Measurements from ENCODE around the gene RNF138. TPM values are rescaled to one million over a fixed set of nuclear protein-coding genes. Genes with fewer than 3 reads are reported as not detected.

RNF138 gene
- polyA plus RNA-seq, 1 donor (not counting 4 experiments of a cell fraction or from before 2014, with no cell fraction given), result 18.0 TPM

- Histone ChIP-seq H3K9me3 (ENCODE audit: control insufficient read depth, low read depth, low read length) (no peaks in the 10 kb centered on the region), H3K27me3 (ENCODE audit: control insufficient read depth, extremely low read depth, insufficient read depth, low read length) (no peaks in the 10 kb centered on the region), H3K4me2 (ENCODE audit: control insufficient read depth, extremely low read depth, insufficient read depth, low read depth, low read length) (no peak overlapping the region), H3K79me2 (ENCODE audit: control insufficient read depth, insufficient read depth, low read length) (no peaks in the 10 kb centered on the region), H3K36me3 (ENCODE audit: control insufficient read depth in 2 of 2, extremely low read depth in 1 of 2, insufficient read depth in 2 of 2, low read length in 2 of 2) (no peaks in the 10 kb centered on the region), H3K4me3 (ENCODE audit: control insufficient read depth in 2 of 3, extremely low read depth in 1 of 3, insufficient read depth in 2 of 3, low read depth in 1 of 3, low read length in 3 of 3) (no peak overlapping the region), H3K4me1 (ENCODE audit: control insufficient read depth, extremely low read depth, insufficient read depth, low read length) (no peaks in the 10 kb centered on the region), H2AFZ (ENCODE audit: control insufficient read depth, low read length) (no peak overlapping the region), H3K9ac (ENCODE audit: control insufficient read depth, extremely low read depth, insufficient read depth, low read length) (no peak overlapping the region), H3K9me1 (ENCODE audit: control insufficient read depth, extremely low read depth, insufficient read depth, low read length) (no peaks in the 10 kb centered on the region), H4K20me1 (ENCODE audit: control insufficient read depth, extremely low read depth, insufficient read depth, low read length) (no peaks in the 10 kb centered on the region), H3K27ac (ENCODE audit: control insufficient read depth, insufficient read depth, low read length) (no peak overlapping the region)
- dilution Hi-C loops (cut with MboI; ENCODE audit: extremely low pct_ligation_motif_present, low sequenced_read_pairs), result no loop called here
- FAIRE-seq (no peak), DNase-seq (ENCODE audit: low read depth, low spot score) (no peak)
- TF ChIP-seq, protein P1, sequence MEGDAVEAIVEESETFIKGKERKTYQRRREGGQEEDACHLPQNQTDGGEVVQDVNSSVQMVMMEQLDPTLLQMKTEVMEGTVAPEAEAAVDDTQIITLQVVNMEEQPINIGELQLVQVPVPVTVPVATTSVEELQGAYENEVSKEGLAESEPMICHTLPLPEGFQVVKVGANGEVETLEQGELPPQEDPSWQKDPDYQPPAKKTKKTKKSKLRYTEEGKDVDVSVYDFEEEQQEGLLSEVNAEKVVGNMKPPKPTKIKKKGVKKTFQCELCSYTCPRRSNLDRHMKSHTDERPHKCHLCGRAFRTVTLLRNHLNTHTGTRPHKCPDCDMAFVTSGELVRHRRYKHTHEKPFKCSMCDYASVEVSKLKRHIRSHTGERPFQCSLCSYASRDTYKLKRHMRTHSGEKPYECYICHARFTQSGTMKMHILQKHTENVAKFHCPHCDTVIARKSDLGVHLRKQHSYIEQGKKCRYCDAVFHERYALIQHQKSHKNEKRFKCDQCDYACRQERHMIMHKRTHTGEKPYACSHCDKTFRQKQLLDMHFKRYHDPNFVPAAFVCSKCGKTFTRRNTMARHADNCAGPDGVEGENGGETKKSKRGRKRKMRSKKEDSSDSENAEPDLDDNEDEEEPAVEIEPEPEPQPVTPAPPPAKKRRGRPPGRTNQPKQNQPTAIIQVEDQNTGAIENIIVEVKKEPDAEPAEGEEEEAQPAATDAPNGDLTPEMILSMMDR (optimal IDR thresholded peaks at IDR 0.05 in 1 of 3, IDR thresholded peaks at IDR 0.05 in 1 of 3, conservative IDR thresholded peaks at IDR 0.05 in 1 of 3; ENCODE audit: extremely low read depth in 1 of 3, insufficient read depth in 2 of 3, low read length in 3 of 3), result no peak
- no peak for TF ChIP-seq EZH2 (IDR thresholded peaks at IDR 0.05; ENCODE audit: low read length)
Observed at GRCh38 chr18:32056613-32057358, 34.9 kb upstream of the RNF138 start.

DNA sequence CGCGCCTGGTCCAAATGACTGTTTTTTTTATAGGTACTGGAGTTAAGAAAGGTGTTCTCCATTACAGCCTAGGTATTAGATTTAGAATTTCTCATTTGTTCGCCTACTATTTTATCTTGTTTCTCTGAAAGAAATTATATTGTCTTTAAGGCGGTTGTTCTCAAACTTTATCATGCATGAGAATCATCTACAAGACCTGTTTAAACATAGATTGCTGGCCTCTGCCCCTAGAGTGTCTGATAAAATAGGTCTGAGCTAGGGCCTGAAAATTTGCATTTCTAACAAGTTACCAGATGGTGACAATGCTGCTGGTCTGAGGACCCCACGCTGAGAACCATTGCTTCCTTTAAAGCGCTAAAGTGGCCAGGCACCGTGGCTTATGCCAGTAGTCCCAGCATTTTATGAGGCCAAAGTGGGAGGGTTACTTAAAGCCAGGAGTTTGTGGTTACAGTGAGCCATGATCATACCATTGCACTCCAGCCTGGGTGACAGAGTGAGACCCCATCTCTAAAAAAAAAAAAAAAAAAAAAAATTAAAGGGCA, 34.0 kb upstream of the RNF138 start:
- H3K79me2 ChIP-seq (ENCODE audit: control insufficient read depth, insufficient read depth, low read length), result no peaks in the 10 kb centered on the region
- dilution Hi-C loops (cut with MboI; ENCODE audit: extremely low pct_ligation_motif_present, low sequenced_read_pairs), result no loop called here
- H3K4me1 ChIP-seq (ENCODE audit: control insufficient read depth, extremely low read depth, insufficient read depth, low read length), result no peaks in the 10 kb centered on the region
- no peak for TF ChIP-seq EZH2 (IDR thresholded peaks at IDR 0.05; ENCODE audit: low read length)
- TF ChIP-seq, protein P1 (optimal IDR thresholded peaks at IDR 0.05 in 1 of 3, IDR thresholded peaks at IDR 0.05 in 1 of 3, conservative IDR thresholded peaks at IDR 0.05 in 1 of 3; ENCODE audit: extremely low read depth in 1 of 3, insufficient read depth in 2 of 3, low read length in 3 of 3), result no peak
- no peaks in the 10 kb centered on the region for H3K36me3 ChIP-seq (ENCODE audit: control insufficient read depth in 2 of 2, extremely low read depth in 1 of 2, insufficient read depth in 2 of 2, low read length in 2 of 2)
- no peak overlapping the region for H2AFZ ChIP-seq (ENCODE audit: control insufficient read depth, low read length)
- no peaks in the 10 kb centered on the region for H3K9me1 ChIP-seq (ENCODE audit: control insufficient read depth, extremely low read depth, insufficient read depth, low read length)
- DNase-seq (ENCODE audit: low read depth, low spot score), result no peak
- H3K27ac ChIP-seq (ENCODE audit: control insufficient read depth, insufficient read depth, low read length), result no peak overlapping the region
- no peak overlapping the region for H3K4me2 ChIP-seq (ENCODE audit: control insufficient read depth, extremely low read depth, insufficient read depth, low read depth, low read length)
- no peak overlapping the region for H3K4me3 ChIP-seq (ENCODE audit: control insufficient read depth in 2 of 3, extremely low read depth in 1 of 3, insufficient read depth in 2 of 3, low read depth in 1 of 3, low read length in 3 of 3)
- no peak for FAIRE-seq
- no peaks in the 10 kb centered on the region for H3K27me3 ChIP-seq (ENCODE audit: control insufficient read depth, extremely low read depth, insufficient read depth, low read length)
- no peak overlapping the region for H3K9ac ChIP-seq (ENCODE audit: control insufficient read depth, extremely low read depth, insufficient read depth, low read length)
- no peaks in the 10 kb centered on the region for H4K20me1 ChIP-seq (ENCODE audit: control insufficient read depth, extremely low read depth, insufficient read depth, low read length)
- H3K9me3 ChIP-seq (ENCODE audit: control insufficient read depth, low read depth, low read length), result no peaks in the 10 kb centered on the region
